Activated B cell treated with CpG ODN at 0.5 μM for 24 hours (primary cell): ENCODE data around the gene SEL1L3. TPM values are rescaled to one million over a fixed set of nuclear protein-coding genes. Genes with fewer than 3 reads are reported as not detected.

Experiments used
- ATAC-seq: fragments of 200-7000 bp; cut with Tn5 transposase; one replicate; pipeline ENCODE4 v1.10.0; 2021; ENCODE audit warnings: low read depth, mild to moderate bottlenecking, moderate library complexity
- CTCF ChIA-PET: fragments of 350-600 bp; sonication (Branson Sonifier 250); formaldehyde crosslinking; loops from one replicate; lab custom pipeline; 2021; ENCODE audit warnings: antibody characterized with exemption; lab: Charles Lee
- POLR2A ChIA-PET: fragments of 350-600 bp; sonication (Branson Sonifier 250); formaldehyde crosslinking; loops from one replicate; lab custom pipeline; 2021; ENCODE audit warnings: antibody characterized with exemption; lab: Charles Lee
- DNase-seq: peaks from one replicate; pipeline ENCODE4 v3.0.0; 2022
- H3K27ac Mint-ChIP-seq: one replicate; pipeline ENCODE4 v1.8.0; 2020; ENCODE audit warnings: mixed read lengths
- H3K27me3 Mint-ChIP-seq: one replicate; pipeline ENCODE4 v1.8.0; 2021; ENCODE audit warnings: mixed read lengths
- H3K36me3 Mint-ChIP-seq: one replicate; pipeline ENCODE4 v1.8.0; 2021; ENCODE audit warnings: low read depth, mixed read lengths
- H3K4me1 Mint-ChIP-seq: one replicate; pipeline ENCODE4 v1.8.0; 2021; ENCODE audit warnings: mixed read lengths
- H3K4me3 Mint-ChIP-seq: one replicate; pipeline ENCODE4 v1.8.0; 2020; ENCODE audit warnings: mild to moderate bottlenecking, mixed read lengths
- H3K9me3 Mint-ChIP-seq: one replicate; pipeline ENCODE4 v1.8.0; 2020; ENCODE audit warnings: mixed read lengths
- CTCF ChIP-seq: fragments of 200-600 bp; IDR thresholded peaks from one replicate; pipeline ENCODE4 v1.8.0; 2022; ENCODE audit warnings: antibody characterized with exemption, mild to moderate bottlenecking
- intact Hi-C: fragments of 100-400 bp; cut with micrococcal nuclease; formaldehyde crosslinking; loops from one replicate; pipeline ENCODE4 v1.15.1; 2024
- total RNA-seq: library from RNA; stranded (reverse); gene quantifications from 2 replicates; pipeline ENCODE4 v1.2.3, GENCODE V29; 2022

Gene SEL1L3
- total RNA-seq, 1 donor from 2014 or later = 113 TPM

GRCh38 chr4:25788703-25789238 lies 74.0 kb downstream of the SEL1L3 start:
- DNase-seq (no peak), ATAC-seq (no peak)
- Mint-ChIP-seq H3K4me3 (no peak overlapping the region), H3K4me1 (peaks cover 5% of the 10 kb centered on the region), H3K36me3 (peaks cover 95% of the 10 kb centered on the region), H3K27me3 (no peaks in the 10 kb centered on the region), H3K9me3 (no peaks in the 10 kb centered on the region), H3K27ac (no peak overlapping the region)
- CTCF ChIA-PET = no interaction called here
- intact Hi-C loops = no loop called here
- no peak for TF ChIP-seq CTCF
- POLR2A ChIA-PET = no interaction called here

- Mint-ChIP-seq H3K4me1 (peaks cover 5% of the 10 kb centered on the region), H3K27me3 (no peaks in the 10 kb centered on the region), H3K4me3 (no peak overlapping the region), H3K36me3 (peaks cover 96% of the 10 kb centered on the region), H3K9me3 (no peaks in the 10 kb centered on the region), H3K27ac (no peak overlapping the region)
- ATAC-seq (no peak), DNase-seq (no peak)
- intact Hi-C loops = no loop called here
- POLR2A ChIA-PET = no interaction called here
- CTCF ChIA-PET = no interaction called here
- no peak for TF ChIP-seq CTCF
Measured at GRCh38 chr4:25786497-25787065, 76.2 kb downstream of the SEL1L3 start.

GRCh38 chr4:25783943-25784342 lies 78.8 kb downstream of the SEL1L3 start:
- no peaks in the 10 kb centered on the region for H3K27me3 Mint-ChIP-seq
- no peak for TF ChIP-seq CTCF
- ATAC-seq = no peak
- H3K4me3 Mint-ChIP-seq = no peak overlapping the region
- CTCF ChIA-PET = no interaction called here
- H3K9me3 Mint-ChIP-seq = no peaks in the 10 kb centered on the region
- intact Hi-C loops = no loop called here
- peaks cover 2% of the 10 kb centered on the region for H3K4me1 Mint-ChIP-seq
- DNase-seq = no peak
- peak overlapping the region; percentile 50 for H3K27ac Mint-ChIP-seq
- POLR2A ChIA-PET = no interaction called here
- peaks cover 96% of the 10 kb centered on the region for H3K36me3 Mint-ChIP-seq

- ChIA-PET CTCF (no interaction called here), POLR2A (no interaction called here)
- Mint-ChIP-seq H3K9me3 (no peaks in the 10 kb centered on the region), H3K27me3 (no peaks in the 10 kb centered on the region), H3K36me3 (peaks cover 97% of the 10 kb centered on the region), H3K4me1 (peaks cover 2% of the 10 kb centered on the region), H3K4me3 (no peak overlapping the region), H3K27ac (no peak overlapping the region)
- intact Hi-C loops = no loop called here
- no peak for DNase-seq
- TF ChIP-seq CTCF = no peak
- ATAC-seq = no peak
Measured at GRCh38 chr4:25783126-25783525, 79.7 kb downstream of the SEL1L3 start.

- Mint-ChIP-seq H3K4me3 (no peak overlapping the region), H3K4me1 (peaks cover 2% of the 10 kb centered on the region), H3K27me3 (no peaks in the 10 kb centered on the region), H3K9me3 (no peaks in the 10 kb centered on the region), H3K36me3 (peaks cover 97% of the 10 kb centered on the region), H3K27ac (peak overlapping the region; percentile 16)
- intact Hi-C loops = no loop called here
- DNase-seq (no peak), ATAC-seq (no peak)
- ChIA-PET POLR2A (no interaction called here), CTCF (no interaction called here)
- no peak for TF ChIP-seq CTCF
Measured at GRCh38 chr4:25782482-25782881, 80.3 kb downstream of the SEL1L3 start.
